ENCODE data around the gene RSU1.

The RSU1 gene

DNA sequence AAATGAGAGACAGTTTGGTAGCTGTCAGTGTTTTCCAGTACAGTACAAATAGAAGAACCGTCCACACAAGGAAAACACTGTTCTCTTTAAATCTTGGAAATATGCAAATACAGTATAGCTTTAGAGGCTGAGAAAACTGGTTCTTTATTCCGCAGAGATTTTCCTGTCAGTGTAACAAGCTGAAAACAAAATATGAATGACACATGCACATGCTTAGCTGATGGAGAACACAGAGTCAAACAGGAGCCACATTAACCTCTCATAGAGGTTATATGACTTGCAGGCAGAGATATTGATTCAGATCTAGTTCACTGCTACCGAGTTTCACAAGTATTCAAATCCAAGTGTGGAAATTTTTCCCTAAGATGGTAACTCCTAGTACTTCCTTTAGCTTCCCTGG is 160.3 kb downstream of the RSU1 start:
- DNase-seq: peak; percentile 16

DNA sequence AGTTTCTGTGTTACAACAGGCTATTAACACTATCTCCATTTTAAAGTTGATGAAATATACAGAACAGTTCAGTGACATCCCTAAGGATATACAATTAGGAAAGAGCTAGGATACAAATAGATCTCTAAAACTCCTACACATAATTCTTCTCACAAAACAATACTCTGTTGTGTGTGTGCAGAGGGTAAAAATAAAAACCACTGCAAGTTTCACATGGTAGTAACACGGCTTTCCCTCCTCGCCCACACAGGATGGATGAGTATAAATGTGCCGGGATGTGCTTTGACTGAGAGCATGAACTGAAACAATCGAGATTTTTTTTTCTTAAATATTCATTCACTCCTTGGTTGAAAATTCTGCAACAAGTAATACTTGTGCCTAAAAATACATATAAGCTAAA is 164.0 kb downstream of the RSU1 start:
- no peak for DNase-seq

DNA sequence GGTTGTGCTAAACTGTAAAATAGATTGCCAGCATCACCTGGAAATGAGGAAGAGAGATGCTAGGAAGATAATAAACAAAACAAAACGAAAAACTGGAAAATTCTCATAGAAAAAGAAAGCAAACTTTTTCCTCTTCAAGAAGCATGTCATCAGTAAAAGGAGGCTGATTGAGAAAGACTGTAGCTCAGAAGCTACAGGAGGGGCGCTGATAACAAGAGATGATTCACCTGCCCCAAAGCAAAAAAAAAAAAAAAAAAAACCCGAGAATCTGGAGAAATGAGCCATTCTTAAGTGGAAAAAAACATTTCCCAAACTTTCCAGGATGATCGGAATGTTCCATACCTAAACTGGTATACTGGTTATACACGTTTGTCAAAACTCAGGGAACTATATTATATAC is 165.1 kb downstream of the RSU1 start:
- no peak for DNase-seq

DNA sequence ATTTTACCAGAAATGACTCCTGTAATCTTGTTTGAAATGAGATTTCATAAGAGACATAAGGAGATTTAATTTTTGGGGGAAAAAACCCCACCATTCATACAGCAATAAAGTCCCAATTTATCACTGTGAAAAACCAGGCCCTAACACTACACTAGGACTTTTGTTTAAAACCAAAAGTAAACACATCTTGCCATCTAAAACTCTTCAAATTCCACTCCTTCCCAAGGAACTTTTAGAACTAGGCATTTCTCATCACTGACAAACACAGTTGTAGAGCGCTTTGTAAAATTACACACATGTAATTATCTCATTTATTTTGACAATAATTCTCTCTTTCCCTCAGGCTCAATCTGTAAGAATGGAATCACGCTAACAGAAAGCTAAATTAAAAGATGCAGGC is 167.5 kb downstream of the RSU1 start:
- DNase-seq: peak; percentile 55

DNA sequence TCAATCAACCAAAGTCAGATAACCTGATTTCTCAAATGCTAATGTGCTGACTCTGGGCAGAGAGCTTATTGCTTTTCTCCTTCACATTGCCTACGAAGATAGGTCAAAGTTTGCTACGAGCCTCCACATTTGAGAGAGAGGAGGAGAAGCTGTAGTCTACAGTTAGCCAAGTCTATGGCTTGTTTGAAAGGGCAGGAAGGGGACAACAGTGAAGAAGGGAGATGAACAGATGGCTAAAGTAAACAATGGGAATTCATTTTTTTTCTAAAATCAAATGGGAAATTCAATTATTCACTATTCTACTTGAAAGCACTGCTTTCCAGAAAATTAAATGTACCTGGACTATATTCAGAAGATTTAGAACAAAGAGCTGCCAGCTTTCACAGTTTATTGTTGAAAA is 168.9 kb downstream of the RSU1 start:
- peak; percentile 67 for DNase-seq

DNA sequence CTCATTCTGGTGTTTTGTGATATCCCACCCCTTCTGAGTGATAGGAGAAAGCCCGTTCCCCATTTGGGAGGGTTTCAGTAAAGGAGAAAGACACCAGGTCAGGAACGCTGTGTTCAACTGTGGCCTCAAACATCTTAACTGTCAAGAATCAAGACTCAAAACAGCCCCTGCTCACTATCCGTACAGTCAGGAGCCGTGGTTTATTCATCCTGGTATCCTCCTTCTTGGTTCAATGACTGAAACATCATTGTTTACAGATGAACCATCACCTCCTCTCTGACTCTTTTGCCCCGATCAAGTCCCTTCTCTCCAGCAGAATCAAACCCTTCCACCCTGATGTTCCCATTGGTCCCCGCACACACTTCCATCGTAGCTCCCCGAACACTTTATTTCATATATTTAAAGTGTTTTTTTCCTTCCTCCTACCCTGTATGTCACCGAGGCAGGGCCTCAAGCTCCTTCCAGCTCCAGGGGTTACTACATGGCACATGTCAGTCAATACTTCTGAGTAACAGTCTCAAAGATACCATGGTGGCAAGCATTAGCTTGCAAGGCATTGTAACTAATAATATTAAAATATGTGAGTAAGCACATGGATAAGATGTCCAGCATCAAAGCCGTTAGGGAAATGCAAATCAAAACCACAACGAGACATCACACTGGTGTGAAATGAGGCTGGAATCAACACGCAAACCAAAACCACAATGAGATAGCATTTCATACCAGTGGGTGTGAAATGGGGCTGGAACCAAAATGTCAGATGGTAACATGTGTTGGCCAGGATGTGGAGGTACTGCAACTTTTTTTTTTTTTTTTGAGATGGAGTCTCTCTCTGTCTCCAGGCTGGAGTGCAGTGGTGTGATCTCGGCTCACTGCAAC is 170.8 kb downstream of the RSU1 start:
- DNase-seq: no peak

DNA sequence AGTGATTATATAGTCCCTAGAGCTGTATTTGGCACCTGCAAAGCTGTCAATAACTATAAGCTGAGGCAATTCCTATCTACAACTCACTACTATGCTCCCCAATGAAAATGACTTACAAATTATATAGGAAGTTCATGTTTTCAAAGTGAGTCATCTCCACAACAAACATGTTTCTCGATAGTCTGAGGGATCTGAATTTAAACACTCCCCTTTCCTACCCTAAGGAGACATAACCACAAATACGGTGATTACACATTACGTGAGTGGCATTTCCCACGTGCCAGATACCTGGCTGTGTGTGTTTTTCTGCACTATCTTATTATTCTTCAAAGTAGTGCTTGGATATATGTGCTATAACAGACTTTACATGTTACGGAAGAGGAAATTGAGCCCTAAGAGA is 173.1 kb downstream of the RSU1 start:
- no peak for DNase-seq

DNA sequence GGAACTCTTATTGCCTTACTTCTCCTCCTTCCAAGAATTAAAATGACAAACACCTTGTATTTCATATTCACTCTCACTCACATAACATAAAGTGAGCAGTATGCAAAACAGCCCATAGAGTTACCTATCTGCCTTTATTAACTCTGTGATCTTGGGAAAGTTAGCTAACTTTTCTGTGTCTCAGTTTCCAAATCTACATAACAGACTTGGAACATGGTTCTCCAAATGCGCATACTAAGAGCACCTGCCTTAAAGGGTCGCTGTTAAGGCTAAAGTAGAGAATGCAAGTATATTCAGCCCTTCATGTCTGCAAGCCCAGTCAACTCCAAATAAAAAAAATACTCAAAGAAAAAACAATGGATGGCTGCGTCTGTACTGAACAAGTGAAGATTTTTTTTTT is 173.7 kb downstream of the RSU1 start:
- DNase-seq: no peak

DNA sequence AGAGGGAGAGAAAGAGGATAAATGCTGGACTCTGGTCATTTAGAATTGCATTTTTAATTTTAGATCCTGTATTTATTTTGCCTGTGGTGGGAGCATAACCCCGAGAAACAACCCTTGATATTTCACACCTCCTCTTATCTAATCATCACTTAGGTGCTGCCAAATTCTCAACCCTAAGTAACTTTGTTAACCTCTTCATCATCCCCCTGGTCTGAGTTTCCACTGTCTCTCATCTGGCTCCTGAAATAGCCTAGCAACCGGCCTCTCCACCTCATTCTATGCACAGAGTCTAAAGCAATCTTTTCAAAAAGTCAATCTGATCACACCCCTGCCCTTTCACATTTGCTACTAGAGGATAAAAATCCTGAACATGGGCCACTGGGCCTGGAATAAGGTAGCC is 177.1 kb downstream of the RSU1 start:
- DNase-seq: no peak

DNA sequence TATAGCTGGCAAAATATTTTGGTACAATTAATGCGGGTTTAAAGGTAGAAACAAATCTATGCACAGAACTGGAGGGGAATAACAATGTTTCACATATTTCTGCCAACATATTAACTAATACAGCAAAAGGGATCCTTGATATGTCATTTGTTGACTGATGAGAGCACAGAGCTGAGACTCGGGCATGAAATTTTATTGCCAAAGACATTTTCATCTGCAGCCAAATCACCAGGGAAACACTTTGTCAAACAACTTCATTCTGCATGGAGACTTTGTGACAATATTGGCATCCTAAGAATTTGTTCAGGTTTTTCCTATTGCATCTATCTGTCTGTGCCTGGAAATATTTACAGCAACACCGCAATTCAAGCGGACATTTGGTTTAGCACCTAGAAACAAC is 177.8 kb downstream of the RSU1 start:
- no peak for DNase-seq

DNA sequence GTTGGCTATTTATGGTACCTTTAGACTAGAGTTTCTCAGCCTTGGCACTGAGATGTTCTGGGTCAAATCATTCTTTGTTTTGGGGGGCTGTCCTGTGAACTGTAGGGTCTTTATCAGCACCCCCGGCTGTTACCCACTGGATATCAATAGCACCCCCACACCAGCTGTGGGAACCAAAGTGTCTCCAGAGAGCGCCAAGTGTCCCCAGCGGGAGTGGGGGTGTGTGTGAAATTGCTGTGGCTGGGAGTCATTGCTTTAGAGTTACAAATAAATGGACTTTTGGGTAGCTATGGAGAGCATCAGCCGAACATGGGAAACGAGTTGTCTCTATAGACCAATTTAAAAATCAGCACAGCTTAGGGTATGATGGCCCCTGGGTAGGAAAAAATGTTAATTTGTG is 184.2 kb downstream of the RSU1 start:
- DNase-seq: no peak

DNA sequence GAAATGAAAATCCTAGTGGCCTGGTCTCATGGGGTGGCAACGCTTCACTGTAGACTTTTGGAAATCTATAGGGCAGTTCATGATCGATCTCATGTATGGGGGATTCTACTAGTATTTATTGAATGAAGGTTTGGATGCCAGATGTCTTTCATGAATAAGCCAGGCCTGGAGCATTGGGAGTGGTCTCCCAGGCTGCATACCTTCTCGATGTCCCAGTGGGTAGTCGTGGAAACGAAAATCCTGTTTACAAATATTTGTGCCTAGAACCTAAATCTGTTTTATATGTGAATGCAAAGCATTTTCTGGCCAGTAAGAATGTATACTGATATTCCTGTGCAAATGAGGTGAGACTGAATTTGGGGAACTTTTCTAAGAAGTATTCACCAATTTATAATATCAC is 190.5 kb downstream of the RSU1 start:
- no peak for DNase-seq

DNA sequence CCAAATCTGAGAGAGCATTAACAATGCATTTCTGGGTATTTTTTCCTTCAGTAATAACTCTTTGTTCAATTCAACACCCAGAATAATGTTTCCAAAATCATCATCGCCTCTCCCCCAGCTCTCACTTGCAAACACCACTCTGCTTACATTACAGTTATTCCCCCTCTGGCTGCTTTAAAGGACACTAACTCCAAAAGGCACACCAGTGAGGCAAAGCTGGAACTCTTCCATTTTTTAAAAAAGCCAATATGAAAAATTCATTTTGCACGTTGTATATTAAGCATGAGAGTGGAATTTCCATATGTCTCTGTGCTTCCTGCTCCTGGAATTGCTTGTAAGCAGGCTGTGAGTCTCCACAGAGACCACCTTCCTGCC is 204.3 kb downstream of the RSU1 start:
- DNase-seq: no peak

DNA sequence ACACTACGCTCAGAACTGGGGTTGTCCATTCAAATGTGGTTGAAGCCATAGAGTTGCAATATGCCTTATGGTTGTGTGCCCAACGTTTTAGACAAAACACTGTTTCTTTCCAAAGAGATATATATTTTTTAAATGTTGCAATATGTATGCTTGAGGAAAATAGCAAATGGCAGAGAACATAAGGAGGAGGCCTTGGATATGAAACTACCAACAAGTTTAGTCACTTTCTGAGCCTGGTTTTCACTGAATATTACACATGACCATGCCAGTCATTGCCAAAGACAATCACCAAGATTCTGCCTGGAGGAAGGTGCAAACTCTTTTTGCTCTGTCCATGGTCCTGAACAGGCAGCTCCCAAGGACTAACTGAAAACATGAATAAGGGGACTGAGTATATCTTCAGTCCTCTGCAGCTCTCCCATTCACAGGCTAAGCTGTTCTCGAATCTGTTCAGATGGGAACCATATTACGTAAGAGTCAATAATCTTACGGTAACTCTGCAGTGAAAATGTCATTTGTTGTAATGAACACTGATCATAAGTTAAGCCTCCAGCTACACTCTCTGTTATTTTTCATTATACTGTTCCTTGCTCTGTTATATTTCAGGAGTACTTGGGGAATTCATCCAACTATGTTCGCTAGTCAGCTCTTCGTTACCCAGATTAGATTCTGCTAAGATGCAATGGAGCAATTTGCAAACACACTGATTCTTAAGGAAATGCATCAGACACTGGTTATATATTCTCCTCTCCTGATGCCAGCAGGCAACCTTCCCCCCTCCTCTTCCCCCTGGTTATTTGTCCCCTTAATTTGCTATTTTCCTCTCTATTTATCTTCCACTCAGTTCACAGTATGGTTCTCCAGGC is 204.9 kb downstream of the RSU1 start:
- peak; percentile 3 for DNase-seq

DNA sequence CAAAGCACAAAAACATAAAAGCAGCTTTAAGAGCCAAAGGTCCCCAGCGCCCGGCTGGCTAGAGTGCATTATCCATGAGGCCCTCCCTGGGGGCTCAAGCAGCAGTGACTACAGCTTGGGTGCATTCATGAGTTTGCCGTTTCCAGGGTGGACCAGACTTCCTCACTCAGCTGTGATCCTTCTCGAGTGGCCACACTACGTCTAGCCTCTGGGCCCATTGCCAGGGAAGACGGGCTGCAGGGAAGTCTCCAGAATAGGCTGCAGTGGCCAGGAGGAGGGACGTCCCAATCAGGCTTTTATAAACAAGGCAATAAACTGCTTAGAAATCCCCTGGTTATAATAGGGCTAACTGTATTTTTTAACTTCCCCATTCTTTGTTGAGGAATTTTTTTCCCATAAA is 206.2 kb downstream of the RSU1 start:
- DNase-seq: no peak

DNA sequence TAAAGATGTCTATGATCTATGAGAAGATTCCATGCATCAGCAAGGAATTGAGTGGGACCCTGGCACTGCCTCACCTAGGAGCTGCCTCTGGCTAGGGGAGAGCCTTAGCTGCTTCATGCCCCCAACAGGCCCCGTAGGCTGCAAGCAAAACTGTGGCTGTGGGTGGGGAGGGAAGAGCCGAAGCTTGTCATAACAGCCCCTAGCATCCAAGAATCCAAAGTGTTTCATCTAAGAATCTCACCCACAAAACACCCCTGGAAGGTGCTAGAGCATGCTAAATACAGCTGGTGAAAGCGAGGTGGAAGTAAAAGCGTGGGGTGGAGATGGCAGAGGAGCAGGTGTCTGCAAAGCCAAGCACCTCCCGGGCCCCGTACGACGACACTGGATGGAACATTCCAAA is 208.0 kb downstream of the RSU1 start:
- DNase-seq: no peak

DNA sequence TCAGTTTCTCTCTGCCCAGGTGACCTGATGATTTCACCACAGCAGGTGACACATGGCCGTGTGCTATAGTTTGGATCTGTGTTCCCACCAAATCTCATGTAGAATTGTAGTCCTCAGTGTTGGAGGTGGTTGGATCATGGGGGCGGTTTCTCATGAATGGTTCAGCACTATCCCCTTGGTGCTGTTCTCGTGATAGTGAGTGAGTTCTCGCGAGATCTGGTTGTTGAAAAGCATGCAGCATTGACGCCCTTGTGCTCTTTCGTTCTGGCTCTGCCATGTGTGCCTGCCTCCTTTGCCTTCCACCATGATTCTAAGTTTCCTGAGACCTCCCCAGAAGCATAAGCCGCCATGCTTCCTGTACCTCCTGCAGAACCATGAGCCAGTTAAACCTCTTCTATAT is 210.3 kb downstream of the RSU1 start:
- DNase-seq: no peak

DNA sequence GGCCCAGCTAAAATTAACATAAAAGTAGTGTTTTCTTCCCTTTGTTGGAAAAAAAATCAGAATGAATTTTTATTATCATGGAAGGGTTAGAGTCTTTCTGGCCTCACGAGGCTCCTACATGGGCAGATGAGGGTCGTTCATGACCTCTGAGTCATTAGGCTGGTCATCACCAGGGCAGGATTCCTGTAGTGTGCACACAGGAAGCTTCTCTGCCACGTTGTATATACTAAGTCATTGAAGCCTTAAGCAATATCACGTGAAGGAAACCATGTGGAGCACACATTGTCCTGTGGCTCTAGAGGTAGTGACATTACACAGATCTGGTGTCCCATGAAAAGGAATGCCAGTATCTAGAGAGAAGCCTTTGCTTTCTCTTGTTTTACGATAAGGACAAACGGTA is 210.8 kb downstream of the RSU1 start:
- DNase-seq: no peak

DNA sequence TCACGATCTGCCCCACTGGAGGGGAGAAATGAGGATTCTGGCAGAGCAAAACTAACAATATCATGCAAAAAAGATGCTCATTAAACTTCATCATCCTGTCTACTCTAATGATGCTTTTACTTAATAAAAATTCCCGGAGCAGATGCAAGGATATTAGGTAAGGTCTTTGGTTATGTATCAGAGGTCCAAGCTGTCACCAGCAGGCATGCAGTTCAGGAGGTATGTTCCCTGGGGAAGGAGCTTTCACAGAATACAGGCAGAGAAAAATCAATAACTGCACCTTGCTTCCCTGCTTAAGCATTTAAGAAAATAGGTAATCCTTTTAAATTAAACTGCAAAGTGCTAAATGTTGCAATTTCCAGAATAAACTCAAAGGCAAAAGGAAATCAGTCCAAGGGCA is 213.9 kb downstream of the RSU1 start:
- DNase-seq: peak; percentile 3

DNA sequence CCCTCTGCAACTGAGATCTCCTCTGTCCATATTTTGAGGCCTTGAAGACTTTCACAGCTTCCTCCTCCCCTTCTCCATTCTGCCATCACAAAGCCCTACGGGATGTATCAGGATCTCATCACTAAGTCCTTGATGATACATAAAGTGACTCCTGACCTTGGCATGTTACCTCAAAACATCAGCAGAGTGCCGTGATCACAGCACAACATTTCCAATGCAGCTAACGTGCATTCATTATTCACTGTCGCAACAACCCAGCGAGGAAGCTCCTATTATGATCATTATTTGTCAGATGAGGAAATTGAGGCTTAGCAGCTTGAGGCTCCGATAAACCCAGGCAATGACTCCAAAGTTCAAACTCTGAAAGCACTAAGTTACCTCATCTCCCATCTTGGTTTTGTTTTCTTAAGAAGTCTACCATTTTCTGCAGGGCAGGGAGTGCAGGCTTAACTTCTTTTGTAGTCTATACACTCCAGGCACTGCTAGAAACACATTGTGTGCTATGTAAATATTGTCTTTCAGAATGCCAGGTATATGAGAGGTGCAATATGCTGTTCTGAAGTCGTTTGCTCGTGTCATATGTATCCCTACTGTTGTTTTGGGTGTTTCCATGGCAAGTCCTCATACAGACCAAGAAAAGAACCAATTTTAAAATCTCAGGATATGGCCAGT is 215.0 kb downstream of the RSU1 start:
- DNase-seq: peak; percentile 50

DNA sequence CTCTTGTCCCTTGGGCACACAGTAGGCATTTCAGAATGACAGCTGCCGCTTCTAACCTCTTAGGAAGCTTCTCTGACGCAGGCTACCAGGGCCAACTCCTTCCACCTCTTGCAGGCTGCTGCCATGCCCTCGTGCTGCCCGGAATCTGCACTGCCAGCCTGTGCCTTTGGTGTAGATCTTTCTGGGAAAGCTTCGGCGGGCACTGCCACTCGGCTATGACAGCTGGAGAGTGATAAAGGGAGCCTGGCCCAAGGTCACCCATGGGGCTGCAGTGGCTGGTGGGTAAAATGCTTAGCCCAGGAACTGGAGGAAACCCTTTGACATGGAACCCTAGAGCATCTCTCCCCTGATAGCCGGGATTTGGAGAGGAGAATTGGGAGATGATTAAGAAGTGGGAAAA is 217.6 kb downstream of the RSU1 start:
- no peak for DNase-seq

DNA sequence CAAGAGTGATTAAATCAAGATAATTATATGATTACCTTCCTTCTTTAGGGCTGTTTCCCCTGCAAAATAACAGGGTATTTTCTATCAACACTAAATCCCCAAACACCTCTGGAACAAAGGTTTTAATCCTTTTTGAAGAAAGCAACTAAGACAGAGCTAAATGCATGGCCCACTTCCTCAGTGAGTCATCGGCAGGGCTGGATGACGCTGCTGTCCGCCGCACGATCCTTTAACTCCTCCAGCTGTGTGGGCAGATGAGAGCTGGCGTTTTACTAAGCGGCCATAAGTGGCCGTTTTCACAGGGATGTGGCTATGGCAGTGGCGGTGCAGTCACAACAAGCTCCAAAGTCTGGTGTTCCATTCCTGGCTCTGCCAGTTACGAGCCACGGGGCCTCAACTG is 219.6 kb downstream of the RSU1 start:
- DNase-seq: peak; percentile 62

DNA sequence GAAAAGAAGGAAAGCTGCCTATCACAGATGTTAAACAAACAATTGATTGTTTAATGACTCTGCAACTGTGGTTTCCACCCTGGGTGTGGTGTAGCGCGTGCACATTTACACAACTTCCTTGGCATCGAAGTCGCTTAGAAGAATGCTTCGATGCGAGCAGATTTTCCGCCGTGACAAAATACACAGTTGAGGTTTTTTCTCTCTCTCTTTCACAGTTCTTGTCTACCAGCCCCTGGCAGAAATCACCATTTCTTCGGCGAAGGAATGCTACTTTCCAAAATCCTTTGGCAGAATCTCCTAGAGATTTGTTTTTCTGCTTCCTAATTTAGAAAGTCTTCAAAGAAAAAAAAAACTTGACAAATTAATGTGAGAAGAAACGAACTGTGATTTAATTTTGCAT is 224.8 kb downstream of the RSU1 start:
- no peak for DNase-seq
